Smooth muscle cell (in vitro differentiated cells): ENCODE data around the gene KCNMA1. TPM values are rescaled to one million over a fixed set of nuclear protein-coding genes. Genes with fewer than 3 reads are reported as not detected.

Experiments used
- DNase-seq: peaks from one replicate; lab custom pipeline; 2025; ENCODE audit not compliant: unreplicated experiment; lab: John Stamatoyannopoulos, UW
- H2AFZ ChIP-seq: fragments of 200-600 bp; sonication (generic); 2 replicates; pipeline ENCODE4 v1.6.0; 2016; ENCODE audit warnings: antibody characterized with exemption, low read depth, mild to moderate bottlenecking
- H3F3A ChIP-seq: fragments of 200-600 bp; sonication (generic); 2 replicates; pipeline ENCODE4 v1.6.0; 2017; ENCODE audit warnings: antibody characterized with exemption, low read depth
- H3K27ac ChIP-seq: fragments of 200-600 bp; sonication (generic); 2 replicates; pipeline ENCODE4 v1.5.1; 2016; ENCODE audit warnings: low read depth, mild to moderate bottlenecking
- H3K27me3 ChIP-seq: fragments of 200-600 bp; sonication (generic); 2 replicates; pipeline ENCODE4 v1.6.1; 2016; ENCODE audit warnings: low read depth, mild to moderate bottlenecking
- H3K36me3 ChIP-seq: fragments of 200-600 bp; sonication (generic); 2 replicates; pipeline ENCODE4 v1.5.1; 2016; ENCODE audit warnings: low read depth
- H3K4me1 ChIP-seq: fragments of 200-600 bp; sonication (generic); 2 replicates; pipeline ENCODE4 v1.5.1; 2016; ENCODE audit warnings: low read depth
- H3K4me2 ChIP-seq: fragments of 200-600 bp; sonication (generic); 2 replicates; pipeline ENCODE4 v1.6.0; 2016; ENCODE audit warnings: mild to moderate bottlenecking
- H3K4me3 ChIP-seq: fragments of 200-600 bp; sonication (generic); 2 replicates; pipeline ENCODE4 v1.5.1; 2016; ENCODE audit warnings: mild to moderate bottlenecking
- H3K79me2 ChIP-seq: fragments of 200-600 bp; sonication (generic); 2 replicates; pipeline ENCODE4 v1.6.0; 2016; ENCODE audit warnings: low read depth, mild to moderate bottlenecking
- H3K9ac ChIP-seq: fragments of 200-600 bp; sonication (generic); 2 replicates; pipeline ENCODE4 v1.6.0; 2016; ENCODE audit warnings: low read depth
- H3K9me3 ChIP-seq: fragments of 200-600 bp; sonication (generic); replicated peaks from 2 replicates; pipeline ENCODE4 v1.5.1; 2016; ENCODE audit warnings: low read depth
- H4K20me1 ChIP-seq: fragments of 200-600 bp; sonication (generic); 2 replicates; pipeline ENCODE4 v1.6.0; 2016; ENCODE audit warnings: low read depth
- WGBS: methylation state at CpG from one replicate; pipeline ENCODE4 v1.1.7; 2016; ENCODE audit warnings: low lambda C conversion rate; 5-methylcytosine and 5-hydroxymethylcytosine counted together
- polyA plus RNA-seq: library from polyadenylated mRNA; unstranded; fragments of >200 nt; fragmentation: Nextera tagmentation; extraction: Ambion mirVana; gene quantifications from 2 replicates; pipeline ENCODE4 v1.2.1, GENCODE V29; 2016
- total RNA-seq: library from RNA; depleted of rRNA; stranded (reverse); fragments of >200 nt; gene quantifications from 2 replicates; pipeline ENCODE4 v1.2.3, GENCODE V29; 2014
- TF ChIP-seq, protein P1 (sequence below): fragments of 200-600 bp; sonication (generic); IDR thresholded peaks from 2 replicates; pipeline ENCODE4 v1.5.1; 2017; ENCODE audit warnings: borderline replicate concordance, mild to moderate bottlenecking, antibody characterized with exemption; ENCODE audit not compliant: insufficient read depth, poor library complexity, severe bottlenecking

Gene KCNMA1
- total and polyA plus RNA-seq, 2 experiments from 2014 or later: 9.1 to 23.4 TPM

DNA sequence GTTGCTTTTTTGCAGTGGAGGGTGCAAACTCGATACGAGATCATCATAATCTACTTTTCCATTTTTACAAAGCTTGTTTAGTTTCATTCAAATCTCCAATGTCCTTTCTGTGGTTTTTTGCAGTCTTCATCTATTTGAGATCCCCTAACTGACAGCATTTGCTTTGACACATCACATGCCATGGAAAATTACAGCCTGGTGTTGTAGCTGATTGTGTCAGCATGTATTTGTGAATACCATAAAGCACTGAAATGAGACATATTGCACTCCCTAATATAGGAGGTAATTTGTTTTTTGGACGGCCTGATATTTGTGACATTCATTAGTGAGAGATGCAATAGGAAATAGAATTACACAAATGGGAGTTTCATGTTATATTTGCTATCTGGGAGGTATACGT lies 620.8 kb downstream of the KCNMA1 start:
- 91% methylated on average over 4 of the region's 4 CpGs for WGBS
- no peak overlapping the region for H3K4me2 ChIP-seq
- no peak overlapping the region for H2AFZ ChIP-seq

DNA sequence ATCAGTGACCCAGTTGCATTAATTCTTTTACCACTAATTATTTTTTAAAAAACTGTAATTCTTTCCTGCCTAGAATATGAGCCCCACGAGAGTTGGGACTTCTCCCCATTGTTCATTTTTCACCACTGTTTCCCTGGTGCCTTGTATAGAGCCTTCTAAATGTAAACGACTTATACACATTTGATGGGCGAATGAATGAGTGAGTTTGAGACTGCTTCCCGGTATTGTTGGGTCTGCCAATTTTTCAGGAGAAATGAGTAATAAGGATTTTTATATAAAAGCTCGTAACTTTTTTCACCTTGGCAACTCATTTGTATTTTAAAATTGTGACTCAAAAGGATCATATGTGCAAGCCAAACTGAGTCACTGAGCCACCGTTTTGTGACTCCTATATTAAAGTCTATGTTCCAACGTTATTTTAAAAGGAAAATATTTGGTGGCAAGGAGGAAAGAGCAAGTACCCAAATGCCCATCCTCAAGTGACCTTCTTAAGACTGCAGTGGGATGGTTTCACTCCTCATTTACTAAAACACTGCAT lies 621.3 kb downstream of the KCNMA1 start:
- Histone ChIP-seq H2AFZ (no peak overlapping the region), H3K79me2 (no peaks in the 10 kb centered on the region), H3F3A (no peaks in the 10 kb centered on the region), H3K9ac (no peak overlapping the region), H4K20me1 (no peaks in the 10 kb centered on the region), H3K9me3 (no peaks in the 10 kb centered on the region), H3K4me1 (no peaks in the 10 kb centered on the region), H3K27ac (no peak overlapping the region), H3K36me3 (no peaks in the 10 kb centered on the region), H3K4me2 (no peak overlapping the region), H3K4me3 (no peak overlapping the region), H3K27me3 (no peaks in the 10 kb centered on the region)
- WGBS: 92% methylated on average over 7 of the region's 7 CpGs
- TF ChIP-seq, protein P1, sequence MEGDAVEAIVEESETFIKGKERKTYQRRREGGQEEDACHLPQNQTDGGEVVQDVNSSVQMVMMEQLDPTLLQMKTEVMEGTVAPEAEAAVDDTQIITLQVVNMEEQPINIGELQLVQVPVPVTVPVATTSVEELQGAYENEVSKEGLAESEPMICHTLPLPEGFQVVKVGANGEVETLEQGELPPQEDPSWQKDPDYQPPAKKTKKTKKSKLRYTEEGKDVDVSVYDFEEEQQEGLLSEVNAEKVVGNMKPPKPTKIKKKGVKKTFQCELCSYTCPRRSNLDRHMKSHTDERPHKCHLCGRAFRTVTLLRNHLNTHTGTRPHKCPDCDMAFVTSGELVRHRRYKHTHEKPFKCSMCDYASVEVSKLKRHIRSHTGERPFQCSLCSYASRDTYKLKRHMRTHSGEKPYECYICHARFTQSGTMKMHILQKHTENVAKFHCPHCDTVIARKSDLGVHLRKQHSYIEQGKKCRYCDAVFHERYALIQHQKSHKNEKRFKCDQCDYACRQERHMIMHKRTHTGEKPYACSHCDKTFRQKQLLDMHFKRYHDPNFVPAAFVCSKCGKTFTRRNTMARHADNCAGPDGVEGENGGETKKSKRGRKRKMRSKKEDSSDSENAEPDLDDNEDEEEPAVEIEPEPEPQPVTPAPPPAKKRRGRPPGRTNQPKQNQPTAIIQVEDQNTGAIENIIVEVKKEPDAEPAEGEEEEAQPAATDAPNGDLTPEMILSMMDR: no peak
- DNase-seq: no peak

More for the DNA sequence above, 620.8 kb downstream of the KCNMA1 start:
- H3K4me3 ChIP-seq: no peak overlapping the region
- no peak overlapping the region for H3K9ac ChIP-seq
- no peak for DNase-seq
- no peaks in the 10 kb centered on the region for H3K79me2 ChIP-seq
- no peaks in the 10 kb centered on the region for H4K20me1 ChIP-seq
- no peaks in the 10 kb centered on the region for H3F3A ChIP-seq
- no peaks in the 10 kb centered on the region for H3K36me3 ChIP-seq
- TF ChIP-seq, protein P1: no peak
- H3K27me3 ChIP-seq: no peaks in the 10 kb centered on the region
- H3K27ac ChIP-seq: no peak overlapping the region
- no peaks in the 10 kb centered on the region for H3K9me3 ChIP-seq
- no peaks in the 10 kb centered on the region for H3K4me1 ChIP-seq

DNA sequence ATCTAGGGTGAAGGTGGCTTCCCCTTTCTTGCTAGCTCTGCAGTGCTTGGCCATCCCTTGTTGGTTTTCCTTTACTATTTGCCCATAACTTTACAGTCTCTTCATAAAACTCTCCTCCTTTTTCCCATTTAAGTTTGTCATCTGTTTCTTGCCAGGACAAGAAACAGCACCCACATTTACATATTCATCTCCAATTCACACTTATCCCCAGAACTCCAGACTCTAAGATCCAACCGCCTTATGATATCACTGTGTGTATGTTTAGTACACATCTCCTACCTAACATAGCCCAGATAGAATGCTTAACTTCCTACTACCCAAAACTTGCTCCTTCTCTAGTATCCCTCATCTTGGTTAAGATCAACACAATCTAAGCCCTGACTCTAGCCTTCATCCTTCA lies 622.2 kb downstream of the KCNMA1 start:
- Histone ChIP-seq H3K27ac (no peak overlapping the region), H3K36me3 (no peaks in the 10 kb centered on the region), H3F3A (no peaks in the 10 kb centered on the region), H3K4me1 (no peaks in the 10 kb centered on the region), H3K4me2 (no peak overlapping the region), H3K4me3 (no peak overlapping the region), H3K9ac (no peak overlapping the region), H2AFZ (no peak overlapping the region), H3K9me3 (no peaks in the 10 kb centered on the region), H4K20me1 (no peaks in the 10 kb centered on the region), H3K79me2 (no peaks in the 10 kb centered on the region), H3K27me3 (no peaks in the 10 kb centered on the region)
- WGBS: 97% methylated on average over 1 of the region's 1 CpG
- no peak for DNase-seq
- TF ChIP-seq, protein P1: no peak

DNA sequence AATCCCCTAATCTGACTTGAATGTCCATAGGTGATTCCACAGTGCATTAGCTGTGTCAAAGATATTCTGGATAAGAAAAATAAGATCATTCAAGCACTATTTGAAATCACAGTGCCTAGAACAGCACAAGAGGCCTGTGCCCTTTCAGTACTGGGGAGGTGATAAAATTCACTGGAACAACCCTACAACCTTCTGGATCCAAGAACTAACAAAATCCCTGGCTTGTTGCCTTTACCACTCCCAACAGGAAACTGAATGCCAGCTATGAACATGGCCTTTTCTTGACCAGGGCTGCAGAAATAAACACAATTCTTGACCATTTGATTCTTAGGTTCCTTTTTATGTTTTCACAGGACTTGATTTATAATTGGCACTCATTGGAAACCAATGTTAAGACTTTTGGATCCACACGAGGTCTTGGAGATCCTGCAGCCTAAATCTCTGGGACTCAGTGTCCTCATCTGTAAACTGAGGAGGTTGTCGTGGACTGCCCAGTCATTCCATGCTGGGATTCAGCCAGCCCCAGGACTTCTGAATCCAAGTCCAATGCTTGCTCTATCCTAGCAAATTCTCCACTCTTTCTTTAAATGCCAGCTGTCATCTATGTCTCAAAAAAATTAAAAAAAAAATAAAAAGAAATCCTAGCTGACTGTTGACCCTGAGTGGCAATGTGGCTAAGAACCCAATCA lies 624.7 kb downstream of the KCNMA1 start:
- H3K9me3 ChIP-seq: no peaks in the 10 kb centered on the region
- H2AFZ ChIP-seq: no peak overlapping the region

More for the DNA sequence above, 624.7 kb downstream of the KCNMA1 start:
- Histone ChIP-seq H3K9ac (no peak overlapping the region), H3K4me1 (no peaks in the 10 kb centered on the region), H3F3A (no peaks in the 10 kb centered on the region), H3K4me3 (no peak overlapping the region), H4K20me1 (no peaks in the 10 kb centered on the region), H3K79me2 (no peaks in the 10 kb centered on the region), H3K36me3 (no peaks in the 10 kb centered on the region), H3K27me3 (no peaks in the 10 kb centered on the region), H3K27ac (no peak overlapping the region), H3K4me2 (no peak overlapping the region)
- WGBS: 80% methylated on average over 2 of the region's 2 CpGs
- TF ChIP-seq, protein P1: no peak
- no peak for DNase-seq
